Upper lobe of right lung (tissue), 1 donor: ENCODE data around the gene GNA14. TPM values are rescaled to one million over a fixed set of nuclear protein-coding genes. Genes with fewer than 3 reads are reported as not detected.
"Not testable (repeated sequence)": the region's sequence is repeated elsewhere in the genome, so short reads cannot be mapped to it uniquely, and the experiment has no call there.

ENCODE experiments used
- ATAC-seq: fragments of 200-7000 bp; cut with Tn5 transposase; one replicate; pipeline ENCODE4 v1.9.1; 2020; ENCODE audit warnings: mild to moderate bottlenecking, moderate library complexity
- DNase-seq: peaks from one replicate; pipeline ENCODE4 v3.0.0-alpha.2; 2020
- H3K27ac ChIP-seq: fragments of 200-600 bp; one replicate; pipeline ENCODE4 v1.8.0; 2022
- H3K27me3 ChIP-seq: fragments of 200-600 bp; one replicate; pipeline ENCODE4 v1.8.0; 2022; ENCODE audit warnings: mild to moderate bottlenecking
- H3K36me3 ChIP-seq: fragments of 200-600 bp; one replicate; pipeline ENCODE4 v1.8.0; 2022
- H3K4me1 ChIP-seq: fragments of 200-600 bp; one replicate; pipeline ENCODE4 v1.8.0; 2022
- H3K4me3 ChIP-seq: fragments of 200-600 bp; one replicate; pipeline ENCODE4 v1.8.0; 2022; ENCODE audit warnings: mild to moderate bottlenecking
- H3K9me3 ChIP-seq: fragments of 200-600 bp; one replicate; pipeline ENCODE4 v1.8.0; 2022
- intact Hi-C: fragments of 100-400 bp; cut with DNase I; formaldehyde crosslinking; loops from one replicate; pipeline ENCODE4 v1.11.0; 2022
- total RNA-seq: library from RNA; stranded (reverse); fragmentation: NEBNext Ultra II Directional; extraction: Animal tissue kit (Norgen Biotek cat#: 25700); gene quantifications from one replicate; pipeline ENCODE4 v1.2.1, GENCODE V29; 2021
- TF ChIP-seq, protein P1 (sequence below): fragments of 200-600 bp; IDR thresholded peaks from one replicate; pipeline ENCODE4 v1.8.0; 2022; ENCODE audit warnings: antibody characterized with exemption
- donor health status: DM: no; HTN: yes; CAD: no; lungs with severe emphysema.

Gene GNA14
- total RNA-seq, 1 donor from 2014 or later = 15.7 TPM

DNA sequence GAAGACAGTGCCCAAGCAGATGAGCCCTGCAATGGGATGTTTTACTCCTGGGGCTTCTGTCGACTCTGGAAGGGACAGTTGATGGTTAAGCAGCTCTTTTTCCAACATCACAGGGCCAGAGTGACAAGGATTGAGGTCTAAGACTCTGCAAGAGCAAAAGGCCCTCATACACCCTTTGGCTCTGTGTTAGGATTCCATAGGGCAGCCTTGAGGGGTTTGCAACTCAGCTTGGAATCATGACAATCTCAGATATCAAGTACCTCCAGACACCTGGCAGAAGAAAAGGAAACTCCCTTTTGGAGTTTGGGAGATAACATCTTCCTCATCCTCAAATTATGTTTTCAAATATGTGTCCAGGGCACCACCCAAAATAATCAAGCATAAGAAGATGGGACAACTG, 205.7 kb downstream of the GNA14 start:
- no peaks in the 10 kb centered on the region for H3K9me3 ChIP-seq
- H3K36me3 ChIP-seq = no peaks in the 10 kb centered on the region
- TF ChIP-seq, protein P1, sequence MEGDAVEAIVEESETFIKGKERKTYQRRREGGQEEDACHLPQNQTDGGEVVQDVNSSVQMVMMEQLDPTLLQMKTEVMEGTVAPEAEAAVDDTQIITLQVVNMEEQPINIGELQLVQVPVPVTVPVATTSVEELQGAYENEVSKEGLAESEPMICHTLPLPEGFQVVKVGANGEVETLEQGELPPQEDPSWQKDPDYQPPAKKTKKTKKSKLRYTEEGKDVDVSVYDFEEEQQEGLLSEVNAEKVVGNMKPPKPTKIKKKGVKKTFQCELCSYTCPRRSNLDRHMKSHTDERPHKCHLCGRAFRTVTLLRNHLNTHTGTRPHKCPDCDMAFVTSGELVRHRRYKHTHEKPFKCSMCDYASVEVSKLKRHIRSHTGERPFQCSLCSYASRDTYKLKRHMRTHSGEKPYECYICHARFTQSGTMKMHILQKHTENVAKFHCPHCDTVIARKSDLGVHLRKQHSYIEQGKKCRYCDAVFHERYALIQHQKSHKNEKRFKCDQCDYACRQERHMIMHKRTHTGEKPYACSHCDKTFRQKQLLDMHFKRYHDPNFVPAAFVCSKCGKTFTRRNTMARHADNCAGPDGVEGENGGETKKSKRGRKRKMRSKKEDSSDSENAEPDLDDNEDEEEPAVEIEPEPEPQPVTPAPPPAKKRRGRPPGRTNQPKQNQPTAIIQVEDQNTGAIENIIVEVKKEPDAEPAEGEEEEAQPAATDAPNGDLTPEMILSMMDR = no peak
- DNase-seq (no peak), ATAC-seq (no peak)
- H3K27me3 ChIP-seq = no peaks in the 10 kb centered on the region
- intact Hi-C loops = no loop called here
- H3K27ac ChIP-seq = no peak overlapping the region
- H3K4me3 ChIP-seq = no peak overlapping the region
- no peaks in the 10 kb centered on the region for H3K4me1 ChIP-seq

DNA sequence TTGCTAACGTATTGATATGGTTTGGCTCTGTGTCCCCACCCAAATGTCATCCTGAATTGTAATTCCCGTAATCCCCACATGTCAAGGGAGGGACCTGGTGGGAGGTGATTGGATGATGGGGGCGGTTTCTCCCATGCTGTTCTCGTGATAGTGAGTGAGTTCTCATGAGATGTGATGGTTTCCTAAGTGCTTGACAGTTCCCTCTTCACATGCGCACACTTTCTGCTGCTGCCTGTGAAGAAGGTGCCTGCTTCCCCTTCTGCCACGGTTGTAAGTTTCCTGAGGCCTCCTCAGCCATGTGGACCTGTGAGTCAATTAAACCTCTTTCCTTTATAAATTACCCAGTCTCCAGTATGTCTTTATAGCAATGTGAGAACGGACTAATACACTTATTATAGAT, 207.0 kb downstream of the GNA14 start:
- H3K36me3 ChIP-seq, H3K4me3 ChIP-seq, DNase-seq, H3K4me1 ChIP-seq, H3K27me3 ChIP-seq, intact Hi-C loops, ATAC-seq, H3K9me3 ChIP-seq, H3K27ac ChIP-seq: not testable (repeated sequence)

DNA sequence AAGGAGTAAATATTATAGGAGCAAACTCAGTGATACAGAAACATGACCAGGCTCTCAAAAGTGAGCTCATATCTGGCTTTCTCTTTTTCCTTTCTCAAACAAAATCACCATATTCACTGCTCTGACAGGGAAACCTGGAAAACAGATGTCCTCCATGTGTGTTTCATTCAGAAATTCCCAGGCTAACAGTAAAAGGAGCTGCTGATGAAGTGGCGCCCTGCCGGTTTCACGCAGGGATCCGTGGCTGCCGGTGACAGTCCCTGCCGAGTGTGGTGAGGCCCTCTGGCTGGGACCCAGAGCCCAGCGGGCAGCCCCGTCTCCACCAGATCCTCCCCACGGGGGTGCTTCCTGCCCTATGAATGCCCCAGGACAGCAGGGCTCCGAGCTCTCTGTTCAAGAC, 208.1 kb downstream of the GNA14 start:
- H3K36me3 ChIP-seq = no peaks in the 10 kb centered on the region
- H3K4me3 ChIP-seq = no peak overlapping the region
- no peaks in the 10 kb centered on the region for H3K27me3 ChIP-seq
- no peak for DNase-seq
- H3K4me1 ChIP-seq = no peaks in the 10 kb centered on the region
- no peak overlapping the region for H3K27ac ChIP-seq
- H3K9me3 ChIP-seq = no peaks in the 10 kb centered on the region
- TF ChIP-seq, protein P1 = no peak
- peak; percentile 20 for ATAC-seq
- intact Hi-C loops = no loop called here

DNA sequence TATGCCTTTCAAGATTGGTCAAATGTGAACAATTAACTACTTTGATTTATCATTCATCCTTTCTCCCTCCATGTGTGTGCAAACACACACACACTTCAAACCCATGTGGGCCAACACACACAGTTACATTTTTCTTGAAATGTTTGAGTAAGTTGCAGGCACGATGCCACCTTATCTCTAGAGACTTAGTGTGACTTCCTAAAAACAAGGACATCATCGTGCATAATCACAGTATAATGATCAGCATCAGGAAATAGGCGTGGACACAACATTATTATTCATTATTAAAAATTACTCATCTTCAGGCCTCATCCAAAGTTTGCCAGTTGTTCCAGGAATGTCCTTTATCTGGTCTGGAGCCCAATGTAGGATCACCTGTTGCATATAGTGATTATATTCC, 209.5 kb downstream of the GNA14 start:
- Histone ChIP-seq H3K4me3 (no peak overlapping the region), H3K36me3 (no peaks in the 10 kb centered on the region), H3K9me3 (no peaks in the 10 kb centered on the region), H3K27me3 (no peaks in the 10 kb centered on the region), H3K27ac (no peak overlapping the region), H3K4me1 (no peaks in the 10 kb centered on the region)
- DNase-seq (no peak), ATAC-seq (no peak)
- TF ChIP-seq, protein P1 = no peak
- intact Hi-C loops = loop anchor here (10.0 kb wide), 1 partner anchor 316 kb away; no protein-coding TSS in a partner anchor

DNA sequence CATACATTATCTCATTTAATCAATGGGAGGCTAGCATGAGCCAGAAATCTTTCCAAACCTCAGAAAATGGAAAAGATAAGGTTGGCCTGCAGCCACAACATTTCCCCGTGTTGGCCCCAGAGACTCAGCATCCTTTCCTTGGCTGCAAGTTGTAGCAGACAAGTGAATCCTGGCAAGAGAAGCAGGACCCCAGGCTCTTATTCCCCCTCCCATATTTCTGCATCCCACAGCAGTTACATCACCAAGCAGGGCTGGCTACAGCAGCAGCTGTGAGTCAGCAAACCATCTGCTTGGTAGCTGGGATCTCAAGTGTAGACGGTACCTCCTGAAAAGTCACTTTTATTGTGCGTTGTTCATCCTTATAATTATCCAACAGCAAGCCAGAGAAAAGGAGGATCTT, 212.4 kb downstream of the GNA14 start:
- H3K4me1 ChIP-seq = no peaks in the 10 kb centered on the region
- H3K27me3 ChIP-seq = no peaks in the 10 kb centered on the region
- DNase-seq (no peak), ATAC-seq (no peak)
- no peak overlapping the region for H3K27ac ChIP-seq
- intact Hi-C loops = loop anchor here (10.0 kb wide), 1 partner anchor 319 kb away; no protein-coding TSS in a partner anchor
- H3K4me3 ChIP-seq = no peak overlapping the region
- TF ChIP-seq, protein P1 = no peak
- no peaks in the 10 kb centered on the region for H3K9me3 ChIP-seq
- H3K36me3 ChIP-seq = no peaks in the 10 kb centered on the region

DNA sequence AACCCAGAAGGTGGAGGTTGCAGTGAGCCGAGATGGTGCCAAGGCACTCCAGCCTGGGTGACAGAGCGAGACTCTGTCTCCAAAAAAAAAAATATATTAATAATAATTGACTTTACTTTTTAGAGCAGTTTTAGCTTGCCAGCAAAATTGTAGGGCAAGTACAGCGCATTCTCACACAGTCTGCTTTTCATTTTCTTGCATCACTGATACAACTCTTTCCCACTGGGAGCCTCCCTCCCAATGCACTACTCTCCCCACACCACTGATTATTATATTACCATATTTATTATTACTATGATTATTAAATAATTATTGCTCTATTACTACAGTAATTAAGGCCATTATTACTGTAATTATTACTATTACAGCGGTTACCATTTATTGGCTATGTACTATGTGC, 212.8 kb downstream of the GNA14 start:
- Histone ChIP-seq H3K4me3 (no peak overlapping the region), H3K36me3 (no peaks in the 10 kb centered on the region), H3K4me1 (no peaks in the 10 kb centered on the region), H3K27me3 (no peaks in the 10 kb centered on the region), H3K9me3 (no peaks in the 10 kb centered on the region), H3K27ac (no peak overlapping the region)
- ATAC-seq = no peak
- TF ChIP-seq, protein P1 = no peak
- no peak for DNase-seq
- intact Hi-C loops = loop anchor here (10.0 kb wide), 1 partner anchor 320 kb away; no protein-coding TSS in a partner anchor
